ENCODE results near the gene TRPV4.

DNA sequence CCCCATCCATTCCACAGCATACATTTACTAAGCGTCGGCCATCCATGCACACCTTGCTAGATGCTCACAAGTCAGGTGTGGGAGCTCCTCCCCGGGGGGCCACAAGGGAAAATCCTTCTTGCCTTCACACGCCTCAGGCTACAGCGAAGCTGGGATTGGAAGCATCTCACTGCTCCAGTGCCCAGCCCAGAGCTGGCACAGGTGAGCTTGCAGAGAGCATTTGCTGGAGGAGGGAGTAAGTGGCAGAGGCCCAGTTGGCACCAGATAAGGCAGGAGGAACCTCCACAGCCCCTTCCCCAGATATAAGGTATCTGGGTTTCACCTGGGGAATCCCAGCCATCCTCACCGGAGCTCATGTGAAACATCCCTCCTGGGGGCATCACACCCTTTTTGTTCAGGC lies 1.8 kb downstream of the TRPV4 start:
- TF ChIP-seq, protein P1, sequence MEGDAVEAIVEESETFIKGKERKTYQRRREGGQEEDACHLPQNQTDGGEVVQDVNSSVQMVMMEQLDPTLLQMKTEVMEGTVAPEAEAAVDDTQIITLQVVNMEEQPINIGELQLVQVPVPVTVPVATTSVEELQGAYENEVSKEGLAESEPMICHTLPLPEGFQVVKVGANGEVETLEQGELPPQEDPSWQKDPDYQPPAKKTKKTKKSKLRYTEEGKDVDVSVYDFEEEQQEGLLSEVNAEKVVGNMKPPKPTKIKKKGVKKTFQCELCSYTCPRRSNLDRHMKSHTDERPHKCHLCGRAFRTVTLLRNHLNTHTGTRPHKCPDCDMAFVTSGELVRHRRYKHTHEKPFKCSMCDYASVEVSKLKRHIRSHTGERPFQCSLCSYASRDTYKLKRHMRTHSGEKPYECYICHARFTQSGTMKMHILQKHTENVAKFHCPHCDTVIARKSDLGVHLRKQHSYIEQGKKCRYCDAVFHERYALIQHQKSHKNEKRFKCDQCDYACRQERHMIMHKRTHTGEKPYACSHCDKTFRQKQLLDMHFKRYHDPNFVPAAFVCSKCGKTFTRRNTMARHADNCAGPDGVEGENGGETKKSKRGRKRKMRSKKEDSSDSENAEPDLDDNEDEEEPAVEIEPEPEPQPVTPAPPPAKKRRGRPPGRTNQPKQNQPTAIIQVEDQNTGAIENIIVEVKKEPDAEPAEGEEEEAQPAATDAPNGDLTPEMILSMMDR (conservative IDR thresholded peaks at IDR 0.05 in 1 of 2, IDR thresholded peaks at IDR 0.05 in 1 of 2; ENCODE audit: extremely low read depth in 1 of 2, insufficient read depth in 1 of 2, low read depth in 1 of 2, low read length in 2 of 2), result no peak
- TF ChIP-seq EZH2 (IDR thresholded peaks at IDR 0.05; ENCODE audit: borderline replicate concordance, low read length), result no peak

All from mammary epithelial cell (primary cell).